Transverse colon (tissue), 4 donors: ENCODE results near the gene ACTMAP. TPM values are rescaled to one million over a fixed set of nuclear protein-coding genes. Genes with fewer than 3 reads are reported as not detected.

Experiments used
- DNase-seq: peaks from one replicate; pipeline ENCODE4 v3.0.0-alpha.2; 2019
- H3K27ac ChIP-seq, 4 donors: fragments of 200-600 bp; sonication (generic); 2 replicates each; pipeline ENCODE4 v1.5.1; 2016 to 2018; ENCODE audit warnings: inconsistent platforms in 4 of 4
- H3K27me3 ChIP-seq: fragments of 200-600 bp; sonication (generic); 2 replicates; pipeline ENCODE4 v1.5.1; 2017; ENCODE audit warnings: inconsistent platforms
- H3K36me3 ChIP-seq, 4 donors: fragments of 200-600 bp; sonication (generic); 2 replicates each; pipeline ENCODE4 v1.5.1; 2017 to 2019; ENCODE audit warnings: inconsistent platforms in 4 of 4
- H3K4me1 ChIP-seq, 4 donors: fragments of 200-600 bp; sonication (generic); 2 replicates each; pipeline ENCODE4 v1.5.1; 2017 to 2020; ENCODE audit warnings: inconsistent platforms in 4 of 4
- H3K4me3 ChIP-seq, 4 donors: fragments of 200-600 bp; sonication (generic); 1 replicate in 1 of 4; 2 replicates in 3 of 4; pipeline versions ENCODE4 v1.5.1 to v1.6.1; 2017 to 2019; ENCODE audit warnings: inconsistent platforms in 4 of 4
- H3K9me3 ChIP-seq, 2 donors: fragments of 200-600 bp; sonication (generic); 2 replicates each; pipeline ENCODE4 v1.5.1; 2017 to 2019; ENCODE audit warnings: inconsistent platforms in 2 of 2
- EP300 ChIP-seq: sonication (generic); formaldehyde crosslinking; IDR thresholded peaks from one replicate; pipeline ENCODE4 v1.6.1; 2017; ENCODE audit warnings: antibody characterized with exemption, low read depth
- POLR2A ChIP-seq: fragments of 450-650 bp; IDR thresholded peaks from one replicate; pipeline ENCODE4 v1.6.1; 2016; ENCODE audit warnings: antibody characterized with exemption, mild to moderate bottlenecking, moderate library complexity
- POLR2AphosphoS5 ChIP-seq, 3 donors: sonication (generic); formaldehyde crosslinking; IDR thresholded peaks; one replicate each; pipeline ENCODE4 v1.6.1; 2016; ENCODE audit warnings: antibody characterized with exemption in 3 of 3
- WGBS, 2 donors: methylation state at CpG; one replicate each; pipeline ENCODE4 v1.1.5; 2018; ENCODE audit warnings: low coverage in 1 of 2; 5-methylcytosine and 5-hydroxymethylcytosine counted together
- in situ Hi-C, 4 donors: fragments of 200-750 bp; cut with MboI; loops; one replicate each; pipeline versions ENCODE4 v1.15.0 to v1.15.1; 2017; ENCODE audit warnings: low sequenced_read_pairs in 3 of 4, low pct_ligation_motif_present in 1 of 4, low pct_unique_long_range_greater_than_20kb in 1 of 4
- intact Hi-C: fragments of 100-400 bp; cut with DNase I; formaldehyde crosslinking; loops from one replicate; pipeline ENCODE4 v1.15.1; 2023; ENCODE audit warnings: low total_unique reads
- total RNA-seq, 4 donors: library from RNA; depleted of rRNA; stranded (reverse); fragments of >200 nt; gene quantifications; one replicate each; pipeline ENCODE4 v1.1.0, GENCODE V29; 2016
- TF ChIP-seq, protein P1 (sequence below), 5 experiments: fragments of 200-600 bp in 3 of 5; fragments of 450-650 bp in 2 of 5; sonication (generic) in 3 of 5; IDR thresholded peaks; 1 replicate in 2 of 5; 2 replicates in 3 of 5; pipeline ENCODE4 v1.5.1; 2016 to 2017; ENCODE audit warnings: antibody characterized with exemption in 5 of 5, inconsistent platforms in 3 of 5, mild to moderate bottlenecking in 2 of 5, moderate library complexity in 1 of 5

The ACTMAP gene
- total RNA-seq, 4 donors from 2014 or later, result 8.3 to 29.1 (median 12.1) TPM

DNA sequence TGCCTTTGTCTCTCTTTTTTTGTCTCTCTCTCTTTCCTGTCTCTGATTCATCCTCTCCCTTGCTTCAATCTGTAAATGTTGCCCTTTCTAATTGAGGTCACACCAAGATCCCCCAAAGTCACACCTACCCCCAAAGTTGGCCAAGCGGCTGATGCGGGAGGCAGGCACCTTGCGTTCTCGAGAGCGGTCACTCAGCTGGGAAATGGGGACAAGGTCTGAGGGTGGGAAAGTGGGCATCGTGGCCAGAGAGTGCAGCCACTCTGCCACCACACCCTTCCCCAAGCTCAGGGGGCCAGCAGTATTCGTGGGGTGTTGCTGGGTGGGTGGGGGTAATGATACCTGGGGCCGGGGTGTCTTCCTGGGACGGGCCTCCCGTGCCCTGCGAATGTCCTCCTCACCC lies 36.3 kb downstream of the ACTMAP start:
- intact Hi-C loops, result loop anchor here (10.0 kb wide), 1 partner anchor 91 kb away; no protein-coding TSS in a partner anchor
- WGBS, 2 donors, result 85% methylated on average over 9 of the region's 11 CpGs; no CpG with 5 or more reads in 1 of the 2 donors
- in situ Hi-C loops, result loop anchor here in 1 of 4 donors (25.0 kb wide), 1 partner anchor 98 kb away; no protein-coding TSS in a partner anchor
- no peak for TF ChIP-seq POLR2A
- TF ChIP-seq POLR2AphosphoS5 (IDR thresholded peaks at IDR 0.05), result no peak
- TF ChIP-seq, protein P1, sequence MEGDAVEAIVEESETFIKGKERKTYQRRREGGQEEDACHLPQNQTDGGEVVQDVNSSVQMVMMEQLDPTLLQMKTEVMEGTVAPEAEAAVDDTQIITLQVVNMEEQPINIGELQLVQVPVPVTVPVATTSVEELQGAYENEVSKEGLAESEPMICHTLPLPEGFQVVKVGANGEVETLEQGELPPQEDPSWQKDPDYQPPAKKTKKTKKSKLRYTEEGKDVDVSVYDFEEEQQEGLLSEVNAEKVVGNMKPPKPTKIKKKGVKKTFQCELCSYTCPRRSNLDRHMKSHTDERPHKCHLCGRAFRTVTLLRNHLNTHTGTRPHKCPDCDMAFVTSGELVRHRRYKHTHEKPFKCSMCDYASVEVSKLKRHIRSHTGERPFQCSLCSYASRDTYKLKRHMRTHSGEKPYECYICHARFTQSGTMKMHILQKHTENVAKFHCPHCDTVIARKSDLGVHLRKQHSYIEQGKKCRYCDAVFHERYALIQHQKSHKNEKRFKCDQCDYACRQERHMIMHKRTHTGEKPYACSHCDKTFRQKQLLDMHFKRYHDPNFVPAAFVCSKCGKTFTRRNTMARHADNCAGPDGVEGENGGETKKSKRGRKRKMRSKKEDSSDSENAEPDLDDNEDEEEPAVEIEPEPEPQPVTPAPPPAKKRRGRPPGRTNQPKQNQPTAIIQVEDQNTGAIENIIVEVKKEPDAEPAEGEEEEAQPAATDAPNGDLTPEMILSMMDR (IDR thresholded peaks at IDR 0.05), result no peak
- TF ChIP-seq EP300, result no peak
- no peaks in the 10 kb centered on the region for H3K27me3 ChIP-seq
- peak overlapping the region; percentile 94 to 99 (median 98) for H3K27ac ChIP-seq
- no peak for DNase-seq
- H3K4me1 ChIP-seq, result peaks cover 6 to 40% (median 26%) of the 10 kb centered on the region in 4 donors
- H3K9me3 ChIP-seq, result no peaks in the 10 kb centered on the region
- H3K36me3 ChIP-seq, result peaks cover 0 to 23% (median 3%) of the 10 kb centered on the region in 4 donors
- peak overlapping the region in 1 of 4 donors; percentile 96 for H3K4me3 ChIP-seq

DNA sequence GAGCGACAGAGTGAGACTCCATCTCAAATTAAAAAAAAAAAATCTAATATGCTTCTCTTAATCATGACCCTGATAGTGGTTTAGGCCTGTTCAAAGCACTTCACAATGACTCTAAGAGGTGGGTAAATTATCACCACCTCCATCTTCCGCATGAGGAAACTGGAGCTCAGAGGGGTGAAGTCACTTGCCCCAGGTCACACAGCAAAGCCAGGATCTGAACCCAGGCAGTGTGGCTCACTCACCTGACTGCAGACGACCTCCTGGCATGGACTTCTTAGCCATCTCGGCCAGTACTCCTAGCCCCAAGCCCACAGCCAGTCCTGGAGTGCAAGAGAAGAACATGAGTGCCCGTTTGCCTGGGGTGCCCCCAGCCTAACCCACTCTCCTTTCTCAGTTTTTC lies 40.5 kb downstream of the ACTMAP start:
- no peak for DNase-seq
- 92 to 100% methylated on average over 2 to 5 of the region's 5 CpGs for WGBS, 2 donors
- H3K4me3 ChIP-seq, result no peak overlapping the region
- H3K27ac ChIP-seq, result no peak overlapping the region
- peaks cover 6 to 9% (median 8%) of the 10 kb centered on the region in 4 donors for H3K4me1 ChIP-seq
- no peak for TF ChIP-seq POLR2AphosphoS5 (IDR thresholded peaks at IDR 0.05)
- no peak for TF ChIP-seq EP300
- TF ChIP-seq, protein P1 (IDR thresholded peaks at IDR 0.05), result no peak
- TF ChIP-seq POLR2A, result no peak
- H3K9me3 ChIP-seq, result no peaks in the 10 kb centered on the region
- no peaks in the 10 kb centered on the region for H3K27me3 ChIP-seq
- in situ Hi-C loops, result loop anchor here in 1 of 4 donors (25.0 kb wide), 1 partner anchor 102 kb away; no protein-coding TSS in a partner anchor
- intact Hi-C loops, result loop anchor here (10.0 kb wide), 1 partner anchor 95 kb away; no protein-coding TSS in a partner anchor
- peaks cover 0 to 32% (median 10%) of the 10 kb centered on the region in 4 donors for H3K36me3 ChIP-seq

DNA sequence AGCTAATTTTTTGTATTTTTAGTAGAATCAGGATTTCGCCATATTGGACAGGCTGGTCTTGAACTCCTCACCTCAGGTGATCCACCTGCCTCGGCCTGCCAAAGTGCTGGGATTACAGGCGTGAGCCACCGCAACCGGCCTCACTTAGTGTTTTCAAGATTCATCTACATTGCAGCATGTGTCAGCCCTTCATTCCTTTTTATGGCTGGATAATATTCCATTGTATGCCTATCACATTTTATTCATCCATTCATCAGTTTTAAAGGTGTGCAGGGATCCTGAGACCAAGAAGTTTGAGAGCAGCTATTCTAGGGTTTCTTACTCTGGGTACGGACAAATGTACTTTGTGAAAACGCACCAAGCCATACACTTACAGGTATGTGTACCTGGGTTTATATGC lies 42.7 kb downstream of the ACTMAP start:
- Histone ChIP-seq H3K36me3 (peaks cover 0 to 41% (median 13%) of the 10 kb centered on the region in 4 donors), H3K4me3 (no peak overlapping the region), H3K4me1 (no peaks in the 10 kb centered on the region), H3K9me3 (no peaks in the 10 kb centered on the region), H3K27ac (no peak overlapping the region), H3K27me3 (no peaks in the 10 kb centered on the region)
- TF ChIP-seq EP300, result no peak
- no peak for TF ChIP-seq POLR2AphosphoS5 (IDR thresholded peaks at IDR 0.05)
- TF ChIP-seq, protein P1 (IDR thresholded peaks at IDR 0.05), result no peak
- TF ChIP-seq POLR2A, result no peak
- DNase-seq, result no peak
- intact Hi-C loops (no loop called here), in situ Hi-C loops (loop anchor here in 1 of 4 donors (25.0 kb wide), 1 partner anchor 105 kb away; no protein-coding TSS in a partner anchor)
- WGBS, 2 donors, result 96 to 97% methylated on average over 6 to 7 of the region's 7 CpGs

DNA sequence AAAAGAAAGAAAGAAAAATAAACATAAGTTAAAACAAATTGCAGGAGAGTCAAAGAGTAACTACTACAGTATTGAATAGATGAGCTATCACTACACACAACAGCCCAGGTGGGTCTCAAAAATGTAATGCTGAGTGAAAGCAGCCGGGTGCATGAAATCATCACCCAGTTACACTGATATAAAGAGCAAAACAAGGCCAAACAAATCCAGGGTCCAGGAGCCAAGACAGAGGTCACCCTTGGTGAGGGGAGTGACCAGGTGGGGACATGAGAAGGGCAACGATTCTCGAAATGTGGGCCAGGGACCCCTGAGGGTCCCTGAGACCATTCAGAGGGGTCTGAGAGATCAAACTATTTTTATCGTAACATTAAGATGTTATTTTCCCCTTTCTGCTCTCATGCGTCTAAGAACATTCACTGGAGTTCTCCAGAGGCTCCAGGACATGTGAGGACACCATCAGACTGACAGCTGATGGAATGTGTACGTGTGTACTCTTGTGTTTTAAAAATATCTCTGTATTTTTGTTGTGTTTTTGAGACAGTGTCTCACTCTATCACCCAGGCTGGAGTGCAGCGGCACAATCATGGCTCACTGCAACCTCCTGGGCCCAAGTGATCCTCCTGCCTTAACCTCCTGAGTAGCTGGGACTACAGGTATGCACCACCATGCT lies 44.2 kb downstream of the ACTMAP start:
- H3K27ac ChIP-seq, result no peak overlapping the region
- intact Hi-C loops, result no loop called here
- in situ Hi-C loops, result loop anchor here in 1 of 4 donors (25.0 kb wide), 1 partner anchor 106 kb away; no protein-coding TSS in a partner anchor
- no peak overlapping the region for H3K4me3 ChIP-seq
- TF ChIP-seq POLR2A (no peak), EP300 (no peak), POLR2AphosphoS5 (IDR thresholded peaks at IDR 0.05) (no peak)
- TF ChIP-seq, protein P1 (IDR thresholded peaks at IDR 0.05), result no peak
- H3K27me3 ChIP-seq, result no peaks in the 10 kb centered on the region
- WGBS, 2 donors, result 54 to 91% methylated on average over 2 to 7 of the region's 7 CpGs
- DNase-seq, result no peak
- H3K9me3 ChIP-seq, result no peaks in the 10 kb centered on the region
- H3K36me3 ChIP-seq, result peaks cover 0 to 38% (median 13%) of the 10 kb centered on the region in 4 donors
- no peaks in the 10 kb centered on the region for H3K4me1 ChIP-seq
